ENCODE measurements around the gene PITPNC1.

The PITPNC1 gene

GRCh38 chr17:67742025-67742424 lies 364.9 kb downstream of the PITPNC1 start:
- Histone ChIP-seq H3K27ac (no peak overlapping the region), H3K36me3 (ENCODE audit: insufficient read depth) (peaks cover 42% of the 10 kb centered on the region; the same call in 1 of the 2 replicates)

More at GRCh38 chr17:67742025-67742424, 364.9 kb downstream of the PITPNC1 start:
- H3K9ac ChIP-seq = no peak overlapping the region
- H3K4me1 ChIP-seq (ENCODE audit: low read depth, poor library complexity, severe bottlenecking) = no peaks in the 10 kb centered on the region
- no peaks in the 10 kb centered on the region for H4K20me1 ChIP-seq (ENCODE audit: insufficient read depth)
- H3K4me2 ChIP-seq = no peak overlapping the region
- no peaks in the 10 kb centered on the region for H3K27me3 ChIP-seq (ENCODE audit: insufficient read depth, low read depth)
- no peak for TF ChIP-seq CTCF (conservative IDR thresholded peaks at IDR 0.05; ENCODE audit: low read depth, low read length)
- H3K4me3 ChIP-seq (IDR thresholded peaks at IDR 0.05; ENCODE audit: insufficient read depth, low read depth, low read length) = no peak overlapping the region
- H3K79me2 ChIP-seq (ENCODE audit: insufficient read depth, low read depth) = no peaks in the 10 kb centered on the region
- no peak overlapping the region for H2AFZ ChIP-seq (ENCODE audit: low read depth)
